OCI-LY7 (cell line): ENCODE results near the gene ITM2C.

Experiments
- EZH2phosphoT487 ChIP-seq: fragments of 200-600 bp; sonication (generic); IDR thresholded peaks from 2 replicates; pipeline ENCODE4 v1.6.1; 2018; ENCODE audit warnings: low read depth, borderline replicate concordance, mild to moderate bottlenecking, mixed run types, antibody characterized with exemption, low read length, moderate library complexity, mixed read lengths
- TF ChIP-seq, protein P1 (sequence below): fragments of 200-600 bp; sonication (generic); conservative IDR thresholded peaks from 2 replicates; pipeline ENCODE4 v1.5.1; 2014; ENCODE audit warnings: mild to moderate bottlenecking, antibody characterized with exemption, low read length, moderate library complexity, mixed read lengths

DNA sequence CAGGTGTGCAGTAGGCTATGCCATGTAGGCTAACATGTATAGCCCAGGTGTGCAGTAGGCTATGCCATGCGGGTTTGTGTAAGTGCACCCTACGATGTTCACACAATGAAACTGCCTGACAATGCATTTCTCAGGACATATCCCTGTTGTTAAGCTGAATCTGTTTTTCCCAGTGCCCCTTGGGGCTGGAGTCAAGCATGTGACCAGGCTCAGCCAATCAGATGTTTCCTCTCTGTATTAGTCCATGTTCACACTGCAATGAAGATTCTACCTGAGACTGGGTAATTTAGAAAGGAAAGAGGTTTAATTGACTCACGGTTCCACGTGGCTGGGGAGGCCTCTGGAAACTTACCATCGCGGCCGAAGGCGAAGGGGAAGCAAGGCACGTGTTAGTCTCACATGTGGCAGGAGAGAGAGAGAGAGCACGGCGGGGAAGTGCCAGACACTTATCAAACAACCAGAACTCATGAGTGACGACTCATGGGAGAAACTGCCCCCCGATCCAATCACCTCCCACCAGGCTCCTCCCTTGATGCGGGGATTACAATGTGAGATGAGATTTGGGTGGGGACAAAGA is 24.2 kb downstream of the ITM2C start:
- TF ChIP-seq, protein P1, sequence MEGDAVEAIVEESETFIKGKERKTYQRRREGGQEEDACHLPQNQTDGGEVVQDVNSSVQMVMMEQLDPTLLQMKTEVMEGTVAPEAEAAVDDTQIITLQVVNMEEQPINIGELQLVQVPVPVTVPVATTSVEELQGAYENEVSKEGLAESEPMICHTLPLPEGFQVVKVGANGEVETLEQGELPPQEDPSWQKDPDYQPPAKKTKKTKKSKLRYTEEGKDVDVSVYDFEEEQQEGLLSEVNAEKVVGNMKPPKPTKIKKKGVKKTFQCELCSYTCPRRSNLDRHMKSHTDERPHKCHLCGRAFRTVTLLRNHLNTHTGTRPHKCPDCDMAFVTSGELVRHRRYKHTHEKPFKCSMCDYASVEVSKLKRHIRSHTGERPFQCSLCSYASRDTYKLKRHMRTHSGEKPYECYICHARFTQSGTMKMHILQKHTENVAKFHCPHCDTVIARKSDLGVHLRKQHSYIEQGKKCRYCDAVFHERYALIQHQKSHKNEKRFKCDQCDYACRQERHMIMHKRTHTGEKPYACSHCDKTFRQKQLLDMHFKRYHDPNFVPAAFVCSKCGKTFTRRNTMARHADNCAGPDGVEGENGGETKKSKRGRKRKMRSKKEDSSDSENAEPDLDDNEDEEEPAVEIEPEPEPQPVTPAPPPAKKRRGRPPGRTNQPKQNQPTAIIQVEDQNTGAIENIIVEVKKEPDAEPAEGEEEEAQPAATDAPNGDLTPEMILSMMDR = no peak
- TF ChIP-seq EZH2phosphoT487 = no peak
